ENCODE data around the gene TMEM260. TPM values are rescaled to one million over a fixed set of nuclear protein-coding genes. Genes with fewer than 3 reads are reported as not detected.

TMEM260 gene
- polyA plus RNA-seq, 2 donors, result 4.4 to 7.3 TPM

DNA sequence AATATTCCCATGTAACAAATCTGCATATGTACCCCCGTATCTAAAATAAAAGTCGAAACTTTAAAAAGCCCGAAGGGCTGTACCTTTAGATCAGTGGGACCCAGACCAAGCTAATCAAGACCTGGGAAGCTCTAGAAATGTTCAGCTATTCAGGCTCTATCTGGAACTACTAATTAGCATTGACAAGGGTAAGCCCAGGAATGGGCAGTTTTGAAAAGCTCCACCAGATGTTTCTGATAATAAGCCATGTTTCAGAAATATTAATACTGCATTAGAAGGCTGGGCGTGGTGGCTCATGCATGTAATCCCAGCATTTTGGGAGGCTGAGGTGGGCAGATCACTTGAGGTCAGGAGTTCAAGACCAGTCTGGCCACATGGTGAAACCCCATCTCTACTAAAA, 20.4 kb upstream of the TMEM260 start:
- Histone ChIP-seq H3K27me3 (ENCODE audit: control insufficient read depth in 1 of 2, insufficient read depth in 2 of 2, low read length in 2 of 2) (no peaks in the 10 kb centered on the region), H3K4me1 (ENCODE audit: control insufficient read depth in 2 of 2, insufficient read depth in 2 of 2, low read length in 1 of 2) (no peaks in the 10 kb centered on the region), H3K9me3 (ENCODE audit: control insufficient read depth in 2 of 2, insufficient read depth in 1 of 2, low read depth in 1 of 2, low read length in 1 of 2) (no peaks in the 10 kb centered on the region), H3K4me3 (ENCODE audit: low read depth in 1 of 2, low read length in 2 of 2) (no peak overlapping the region), H3K36me3 (ENCODE audit: control insufficient read depth in 2 of 2, insufficient read depth in 2 of 2, low read length in 1 of 2) (no peaks in the 10 kb centered on the region), H3K27ac (ENCODE audit: low read depth in 2 of 2, low read length in 1 of 2) (no peak overlapping the region)
- WGBS, 2 donors, result 84 to 89% methylated on average over 4 of the region's 4 CpGs

DNA sequence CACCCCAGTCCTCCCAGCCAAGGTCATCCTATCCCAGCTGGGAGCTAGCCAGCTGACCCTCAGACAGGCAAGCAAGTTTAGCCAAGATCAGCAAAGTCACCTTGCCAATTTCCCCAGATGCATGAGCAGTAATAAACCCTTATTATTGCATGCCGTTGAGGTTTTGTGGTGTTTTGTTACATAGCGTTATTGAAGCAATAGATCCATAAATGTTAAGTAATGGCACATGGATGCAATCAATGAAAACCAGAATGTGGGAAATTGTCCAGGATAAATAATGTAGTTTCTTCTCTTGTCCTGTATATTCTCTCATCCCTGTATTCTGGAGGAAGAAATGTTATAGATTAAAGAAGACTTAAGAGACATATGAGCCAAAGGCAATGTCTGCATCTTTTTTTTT, 18.0 kb upstream of the TMEM260 start:
- H3K36me3 ChIP-seq (ENCODE audit: control insufficient read depth in 2 of 2, insufficient read depth in 2 of 2, low read length in 1 of 2), result no peaks in the 10 kb centered on the region
- H3K9me3 ChIP-seq (ENCODE audit: control insufficient read depth in 2 of 2, insufficient read depth in 1 of 2, low read depth in 1 of 2, low read length in 1 of 2), result peaks cover 0 to under 1% of the 10 kb centered on the region in 2 donors
- no peaks in the 10 kb centered on the region for H3K4me1 ChIP-seq (ENCODE audit: control insufficient read depth in 2 of 2, insufficient read depth in 2 of 2, low read length in 1 of 2)
- WGBS, 2 donors, result 43% methylated on average over 2 of the region's 2 CpGs
- H3K27me3 ChIP-seq (ENCODE audit: control insufficient read depth in 1 of 2, insufficient read depth in 2 of 2, low read length in 2 of 2), result no peaks in the 10 kb centered on the region
- H3K4me3 ChIP-seq (ENCODE audit: low read depth in 1 of 2, low read length in 2 of 2), result no peak overlapping the region
- H3K27ac ChIP-seq (ENCODE audit: low read depth in 2 of 2, low read length in 1 of 2), result no peak overlapping the region

DNA sequence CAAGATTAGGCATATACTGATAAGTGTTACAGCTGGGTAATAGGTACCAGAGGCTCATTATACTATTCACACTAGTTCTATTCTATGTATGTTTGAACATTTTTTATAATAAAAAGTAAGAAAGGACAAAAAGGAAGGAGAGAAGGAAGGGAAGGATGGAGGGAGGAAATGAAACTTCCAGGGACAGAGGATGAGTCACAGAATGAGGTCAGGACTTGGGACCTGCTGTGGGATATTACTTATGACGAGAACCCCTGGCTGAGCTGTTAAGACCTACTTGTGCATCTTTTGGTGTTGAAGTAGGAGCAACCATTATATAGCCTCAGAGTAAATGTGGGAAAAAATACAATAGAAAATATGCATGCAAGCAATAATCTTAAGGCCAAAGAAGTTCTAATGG, 16.7 kb upstream of the TMEM260 start:
- Histone ChIP-seq H3K27ac (ENCODE audit: low read depth in 2 of 2, low read length in 1 of 2) (no peak overlapping the region), H3K4me1 (ENCODE audit: control insufficient read depth in 2 of 2, insufficient read depth in 2 of 2, low read length in 1 of 2) (no peaks in the 10 kb centered on the region), H3K4me3 (ENCODE audit: low read depth in 1 of 2, low read length in 2 of 2) (no peak overlapping the region), H3K9me3 (ENCODE audit: control insufficient read depth in 2 of 2, insufficient read depth in 1 of 2, low read depth in 1 of 2, low read length in 1 of 2) (peaks cover 0 to 2% of the 10 kb centered on the region in 2 donors), H3K27me3 (ENCODE audit: control insufficient read depth in 1 of 2, insufficient read depth in 2 of 2, low read length in 2 of 2) (no peaks in the 10 kb centered on the region), H3K36me3 (ENCODE audit: control insufficient read depth in 2 of 2, insufficient read depth in 2 of 2, low read length in 1 of 2) (no peaks in the 10 kb centered on the region)
- 81 to 87% methylated on average over 1 of the region's 1 CpG for WGBS, 2 donors

DNA sequence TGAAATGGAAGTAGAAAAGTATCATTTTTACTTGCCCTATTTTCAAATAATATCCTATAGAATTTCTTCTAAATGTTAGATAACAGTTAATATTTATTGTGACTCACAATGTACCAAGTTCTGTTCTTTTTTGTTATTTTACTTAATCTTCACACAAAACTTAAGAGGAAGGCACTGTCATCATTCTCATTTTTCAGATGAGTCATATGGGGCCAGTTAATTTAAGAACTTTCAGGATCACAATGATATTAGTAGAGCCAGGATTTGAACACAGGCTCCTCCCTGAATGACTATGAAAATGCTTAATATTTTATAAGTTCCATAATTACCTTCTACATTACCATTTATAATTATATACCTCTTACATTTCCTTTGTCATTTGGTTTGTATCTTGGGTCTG, 10.4 kb upstream of the TMEM260 start:
- Histone ChIP-seq H3K4me1 (ENCODE audit: control insufficient read depth in 2 of 2, insufficient read depth in 2 of 2, low read length in 1 of 2) (no peaks in the 10 kb centered on the region), H3K36me3 (ENCODE audit: control insufficient read depth in 2 of 2, insufficient read depth in 2 of 2, low read length in 1 of 2) (no peaks in the 10 kb centered on the region), H3K27ac (ENCODE audit: low read depth in 2 of 2, low read length in 1 of 2) (no peak overlapping the region)

DNA sequence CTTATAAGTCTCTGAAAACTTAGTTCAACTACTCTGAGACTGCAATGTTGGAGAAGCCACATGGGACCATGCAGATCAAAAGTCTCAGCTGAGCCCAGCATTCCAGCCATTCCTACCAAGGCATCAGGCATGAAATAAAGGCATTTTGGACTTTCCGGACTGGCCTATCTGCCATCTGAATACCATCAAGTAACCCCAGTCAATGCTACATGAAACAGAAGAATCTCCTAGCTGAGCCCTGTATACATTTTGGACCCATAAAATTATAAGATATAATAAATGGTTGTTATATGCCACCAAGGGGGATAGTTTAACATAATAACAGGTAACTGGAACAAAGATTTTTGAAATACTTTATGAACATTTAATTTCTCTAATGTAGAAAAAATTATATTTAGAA, 9.3 kb upstream of the TMEM260 start:
- H3K9me3 ChIP-seq (ENCODE audit: control insufficient read depth in 2 of 2, insufficient read depth in 1 of 2, low read depth in 1 of 2, low read length in 1 of 2), result peaks cover 0 to 2% of the 10 kb centered on the region in 2 donors
- H3K27me3 ChIP-seq (ENCODE audit: control insufficient read depth in 1 of 2, insufficient read depth in 2 of 2, low read length in 2 of 2), result no peaks in the 10 kb centered on the region
- H3K27ac ChIP-seq (ENCODE audit: low read depth in 2 of 2, low read length in 1 of 2), result no peak overlapping the region
- no peaks in the 10 kb centered on the region for H3K36me3 ChIP-seq (ENCODE audit: control insufficient read depth in 2 of 2, insufficient read depth in 2 of 2, low read length in 1 of 2)
- no peak overlapping the region for H3K4me3 ChIP-seq (ENCODE audit: low read depth in 1 of 2, low read length in 2 of 2)
- 93 to 97% methylated on average over 1 of the region's 1 CpG for WGBS, 2 donors
- H3K4me1 ChIP-seq (ENCODE audit: control insufficient read depth in 2 of 2, insufficient read depth in 2 of 2, low read length in 1 of 2), result no peaks in the 10 kb centered on the region

More for the DNA sequence above, 10.4 kb upstream of the TMEM260 start:
- H3K4me3 ChIP-seq (ENCODE audit: low read depth in 1 of 2, low read length in 2 of 2), result no peak overlapping the region
- peaks cover 0 to 2% of the 10 kb centered on the region in 2 donors for H3K9me3 ChIP-seq (ENCODE audit: control insufficient read depth in 2 of 2, insufficient read depth in 1 of 2, low read depth in 1 of 2, low read length in 1 of 2)
- no peaks in the 10 kb centered on the region for H3K27me3 ChIP-seq (ENCODE audit: control insufficient read depth in 1 of 2, insufficient read depth in 2 of 2, low read length in 2 of 2)

DNA sequence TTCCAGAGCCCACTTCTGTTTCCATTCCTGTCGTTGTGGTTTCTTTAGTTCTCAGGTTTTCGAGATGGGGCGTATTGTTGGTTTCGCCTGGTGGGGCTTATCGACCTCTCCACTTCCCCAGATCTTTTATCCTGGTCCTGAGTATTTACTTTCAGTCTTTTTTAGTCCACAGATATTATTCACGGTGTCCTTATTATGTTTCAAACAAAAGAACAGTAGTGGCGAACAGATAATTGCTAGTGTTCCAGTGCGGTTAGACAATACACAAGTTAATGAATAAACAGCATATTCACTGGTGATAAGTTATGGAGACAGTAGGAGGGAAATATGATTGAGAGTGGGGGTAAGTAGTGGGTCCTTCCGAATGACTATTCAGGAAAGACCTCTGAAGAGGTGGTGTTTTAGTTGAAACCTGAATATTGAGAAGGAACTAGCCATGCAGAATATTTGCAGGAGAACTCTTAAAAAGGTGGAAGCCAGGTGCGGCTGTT, 668 bp downstream of the TMEM260 start:
- Histone ChIP-seq H3K9me3 (ENCODE audit: control insufficient read depth in 2 of 2, insufficient read depth in 1 of 2, low read depth in 1 of 2, low read length in 1 of 2) (no peaks in the 10 kb centered on the region), H3K4me1 (ENCODE audit: control insufficient read depth in 2 of 2, insufficient read depth in 2 of 2, low read length in 1 of 2) (peaks cover 0 to 5% of the 10 kb centered on the region in 2 donors), H3K4me3 (ENCODE audit: low read depth in 1 of 2, low read length in 2 of 2) (peak overlapping the region; percentile 91 to 98), H3K27me3 (ENCODE audit: control insufficient read depth in 1 of 2, insufficient read depth in 2 of 2, low read length in 2 of 2) (no peaks in the 10 kb centered on the region), H3K27ac (ENCODE audit: low read depth in 2 of 2, low read length in 1 of 2) (peak overlapping the region; percentile 21 to 84), H3K36me3 (ENCODE audit: control insufficient read depth in 2 of 2, insufficient read depth in 2 of 2, low read length in 1 of 2) (no peaks in the 10 kb centered on the region)
- WGBS, 2 donors, result 2 to 4% methylated on average over 10 of the region's 10 CpGs

DNA sequence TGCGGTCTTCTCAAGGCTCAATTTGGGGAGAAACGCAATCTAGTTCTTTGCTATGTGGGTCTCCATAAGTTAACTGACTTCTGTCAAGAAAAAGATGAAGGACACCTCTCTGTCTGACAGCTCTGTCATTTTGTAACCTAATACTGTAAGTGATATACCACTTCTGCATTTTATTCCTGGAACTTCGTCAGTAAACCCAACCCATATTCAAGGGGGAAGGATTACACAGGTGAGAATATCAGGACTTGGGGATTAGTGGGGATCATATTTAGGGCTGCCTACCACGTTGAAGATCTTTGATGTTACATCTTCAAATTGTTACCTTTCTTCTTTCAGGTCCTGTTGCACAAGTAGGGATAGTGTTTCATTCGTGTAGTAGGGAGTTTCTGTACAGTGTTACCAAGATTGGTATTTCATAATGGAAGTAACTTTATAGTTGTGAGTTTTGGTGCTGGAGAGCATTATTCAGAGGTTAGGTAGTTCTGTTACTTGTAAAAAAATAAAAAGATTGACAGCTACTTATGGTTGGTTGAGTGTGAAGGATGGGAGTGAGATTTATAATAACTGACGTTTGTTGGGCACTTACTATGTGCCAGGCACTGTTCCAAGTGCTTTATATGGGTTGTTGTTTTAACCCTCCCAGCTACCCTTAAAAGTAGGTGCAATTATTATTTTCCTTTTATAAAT, 1.6 kb downstream of the TMEM260 start:
- H3K27ac ChIP-seq (ENCODE audit: low read depth in 2 of 2, low read length in 1 of 2), result no peak overlapping the region
- peaks cover 0 to 5% of the 10 kb centered on the region in 2 donors for H3K4me1 ChIP-seq (ENCODE audit: control insufficient read depth in 2 of 2, insufficient read depth in 2 of 2, low read length in 1 of 2)
- H3K9me3 ChIP-seq (ENCODE audit: control insufficient read depth in 2 of 2, insufficient read depth in 1 of 2, low read depth in 1 of 2, low read length in 1 of 2), result no peaks in the 10 kb centered on the region
- no peaks in the 10 kb centered on the region for H3K36me3 ChIP-seq (ENCODE audit: control insufficient read depth in 2 of 2, insufficient read depth in 2 of 2, low read length in 1 of 2)
- WGBS, 2 donors, result 49 to 50% methylated on average over 6 of the region's 6 CpGs
- H3K4me3 ChIP-seq (ENCODE audit: low read depth in 1 of 2, low read length in 2 of 2), result peak overlapping the region; percentile 15 to 91
- no peaks in the 10 kb centered on the region for H3K27me3 ChIP-seq (ENCODE audit: control insufficient read depth in 1 of 2, insufficient read depth in 2 of 2, low read length in 2 of 2)

DNA sequence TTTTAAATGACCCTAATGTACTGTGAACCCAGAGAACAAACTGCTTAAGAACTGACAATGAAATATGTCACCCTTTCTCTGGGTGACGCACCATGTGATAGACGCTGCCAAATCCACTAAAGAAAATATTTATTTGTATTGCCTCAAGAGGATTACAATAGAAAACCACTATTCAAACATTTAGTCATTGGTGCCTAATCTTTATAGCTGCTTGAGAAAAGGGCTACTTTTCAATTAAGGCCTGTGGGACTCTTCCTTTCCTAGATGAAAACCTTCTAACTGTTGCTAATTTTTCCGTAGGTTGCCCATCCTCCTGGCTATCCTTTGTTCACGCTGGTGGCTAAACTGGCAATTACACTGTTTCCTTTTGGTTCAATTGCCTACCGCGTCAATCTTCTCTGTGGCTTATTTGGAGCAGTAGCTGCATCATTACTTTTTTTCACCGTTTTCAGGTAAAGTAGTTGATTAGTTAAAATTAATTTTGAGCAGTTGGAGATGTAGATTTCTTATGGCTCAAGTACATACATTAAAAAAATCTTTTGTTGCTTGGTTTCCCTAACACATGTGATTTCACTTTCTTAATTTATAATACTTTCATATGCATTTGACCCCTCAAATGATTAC, 6.0 kb downstream of the TMEM260 start:
- WGBS, 2 donors, result 74 to 78% methylated on average over 7 of the region's 7 CpGs
- Histone ChIP-seq H3K27ac (ENCODE audit: low read depth in 2 of 2, low read length in 1 of 2) (no peak overlapping the region), H3K4me3 (ENCODE audit: low read depth in 1 of 2, low read length in 2 of 2) (no peak overlapping the region), H3K27me3 (ENCODE audit: control insufficient read depth in 1 of 2, insufficient read depth in 2 of 2, low read length in 2 of 2) (no peaks in the 10 kb centered on the region), H3K4me1 (ENCODE audit: control insufficient read depth in 2 of 2, insufficient read depth in 2 of 2, low read length in 1 of 2) (peaks cover 0 to 5% of the 10 kb centered on the region in 2 donors), H3K36me3 (ENCODE audit: control insufficient read depth in 2 of 2, insufficient read depth in 2 of 2, low read length in 1 of 2) (no peaks in the 10 kb centered on the region), H3K9me3 (ENCODE audit: control insufficient read depth in 2 of 2, insufficient read depth in 1 of 2, low read depth in 1 of 2, low read length in 1 of 2) (no peaks in the 10 kb centered on the region)

DNA sequence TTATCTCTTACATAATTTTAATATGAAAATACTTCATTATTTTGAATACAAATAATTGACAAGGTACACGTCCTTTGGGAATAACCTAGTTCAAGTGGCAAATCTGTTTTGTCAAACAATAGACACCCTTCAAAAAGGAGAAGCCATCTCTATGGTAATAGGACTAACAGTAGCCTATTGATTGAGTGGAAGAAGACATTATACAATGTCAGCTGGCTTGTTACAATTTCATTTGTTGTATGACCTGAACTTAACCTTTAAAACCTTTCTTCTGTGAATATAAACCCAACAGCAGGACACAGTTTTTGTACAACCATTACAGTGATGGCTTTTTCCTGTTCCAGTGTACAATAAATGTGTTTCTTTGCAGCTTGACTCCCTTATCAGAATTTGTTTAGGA, 8.1 kb downstream of the TMEM260 start:
- no peak overlapping the region for H3K27ac ChIP-seq (ENCODE audit: low read depth in 2 of 2, low read length in 1 of 2)
- no peaks in the 10 kb centered on the region for H3K27me3 ChIP-seq (ENCODE audit: control insufficient read depth in 1 of 2, insufficient read depth in 2 of 2, low read length in 2 of 2)
- H3K36me3 ChIP-seq (ENCODE audit: control insufficient read depth in 2 of 2, insufficient read depth in 2 of 2, low read length in 1 of 2), result no peaks in the 10 kb centered on the region
- no peaks in the 10 kb centered on the region for H3K9me3 ChIP-seq (ENCODE audit: control insufficient read depth in 2 of 2, insufficient read depth in 1 of 2, low read depth in 1 of 2, low read length in 1 of 2)
- 79 to 84% methylated on average over 1 of the region's 1 CpG for WGBS, 2 donors
- H3K4me1 ChIP-seq (ENCODE audit: control insufficient read depth in 2 of 2, insufficient read depth in 2 of 2, low read length in 1 of 2), result no peaks in the 10 kb centered on the region
- H3K4me3 ChIP-seq (ENCODE audit: low read depth in 1 of 2, low read length in 2 of 2), result no peak overlapping the region

DNA sequence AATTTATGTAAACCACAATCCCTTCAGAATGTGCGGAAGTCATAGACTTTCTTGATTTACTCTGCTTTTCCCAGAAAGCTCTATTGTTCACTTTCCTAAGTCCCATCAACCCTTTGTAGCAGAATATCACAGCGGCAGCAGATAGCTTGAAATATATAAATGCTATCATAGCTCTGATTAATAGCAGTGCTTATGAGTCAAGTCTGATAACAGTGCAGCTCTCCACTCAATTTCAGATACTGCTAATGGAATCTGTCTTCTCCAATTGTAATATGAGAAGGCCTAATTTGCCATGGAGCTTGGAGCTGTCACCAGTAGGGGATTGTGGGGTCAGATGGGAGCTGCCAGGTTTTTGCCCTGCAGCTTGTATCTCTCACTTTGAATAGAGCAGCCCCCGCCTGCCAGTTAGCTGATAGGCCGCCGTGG, 10.9 kb downstream of the TMEM260 start:
- H3K4me3 ChIP-seq (ENCODE audit: low read depth in 1 of 2, low read length in 2 of 2), result no peak overlapping the region
- H3K9me3 ChIP-seq (ENCODE audit: control insufficient read depth in 2 of 2, insufficient read depth in 1 of 2, low read depth in 1 of 2, low read length in 1 of 2), result no peaks in the 10 kb centered on the region
- H3K36me3 ChIP-seq (ENCODE audit: control insufficient read depth in 2 of 2, insufficient read depth in 2 of 2, low read length in 1 of 2), result no peaks in the 10 kb centered on the region
- no peaks in the 10 kb centered on the region for H3K4me1 ChIP-seq (ENCODE audit: control insufficient read depth in 2 of 2, insufficient read depth in 2 of 2, low read length in 1 of 2)
- no peaks in the 10 kb centered on the region for H3K27me3 ChIP-seq (ENCODE audit: control insufficient read depth in 1 of 2, insufficient read depth in 2 of 2, low read length in 2 of 2)
- no peak overlapping the region for H3K27ac ChIP-seq (ENCODE audit: low read depth in 2 of 2, low read length in 1 of 2)
- WGBS, 2 donors, result 88 to 90% methylated on average over 5 of the region's 5 CpGs
